WERI-Rb-1 (cell line): ENCODE data around the gene ZFAND2B.
A peak's percentile ranks its signal among the peaks of the same experiment; 100 is the strongest.

Experiments used
- DNase-seq: peaks from one replicate; pipeline ENCODE4 v3.0.0-alpha.2; 2020
- H3K27ac ChIP-seq: fragments of 250-450 bp; sonication (Bioruptor Pico); 2 replicates; pipeline ENCODE4 v1.5.1; 2020; ENCODE audit warnings: mild to moderate bottlenecking, moderate library complexity
- H3K27me3 ChIP-seq: fragments of 250-450 bp; sonication (Bioruptor Pico); 2 replicates; pipeline ENCODE4 v1.5.1; 2021; ENCODE audit warnings: mild to moderate bottlenecking, low read depth, moderate library complexity; ENCODE audit not compliant: insufficient read depth, severe bottlenecking
- H3K36me3 ChIP-seq: fragments of 250-450 bp; sonication (Bioruptor Pico); 2 replicates; pipeline ENCODE4 v1.5.1; 2020; ENCODE audit warnings: mild to moderate bottlenecking, moderate library complexity
- H3K4me3 ChIP-seq: 2 replicates; pipeline ENCODE4 v1.5.1; 2011; ENCODE audit warnings: low read depth, mild to moderate bottlenecking, control low read depth, low read length
- H3K9me3 ChIP-seq: fragments of 250-450 bp; sonication (Bioruptor Pico); 2 replicates; pipeline ENCODE4 v1.5.1; 2021; ENCODE audit warnings: mild to moderate bottlenecking, moderate library complexity; ENCODE audit not compliant: severe bottlenecking
- CTCF ChIP-seq: IDR thresholded peaks from 2 replicates; pipeline ENCODE4 v1.5.1; 2011; ENCODE audit warnings: low read depth, mild to moderate bottlenecking, control low read depth, inconsistent platforms, low read length

ZFAND2B gene

DNA sequence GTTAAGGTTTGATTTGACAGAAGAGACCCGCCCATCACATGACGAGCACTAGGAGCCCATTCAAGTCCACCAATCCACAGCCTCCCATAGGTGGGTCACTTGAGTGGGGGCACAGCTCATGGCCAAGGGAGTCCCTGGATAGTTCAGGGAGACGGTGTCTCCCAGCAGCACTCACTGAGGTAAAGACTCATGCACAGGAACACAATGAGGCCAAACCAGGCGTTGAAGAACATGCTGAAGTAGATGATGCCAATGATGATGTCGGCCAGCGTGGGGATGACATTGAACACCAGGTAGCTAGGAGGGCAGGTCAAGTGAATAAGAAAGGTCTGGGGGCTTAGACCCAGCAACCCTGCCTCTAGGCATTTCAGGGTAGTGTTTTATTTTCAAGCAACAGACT is 8.2 kb downstream of the ZFAND2B start:
- no peak overlapping the region for H3K27ac ChIP-seq
- peaks cover 75% of the 10 kb centered on the region for H3K36me3 ChIP-seq
- no peaks in the 10 kb centered on the region for H3K9me3 ChIP-seq
- TF ChIP-seq CTCF, result no peak
- no peak for DNase-seq
- H3K4me3 ChIP-seq, result no peak overlapping the region
- no peaks in the 10 kb centered on the region for H3K27me3 ChIP-seq

DNA sequence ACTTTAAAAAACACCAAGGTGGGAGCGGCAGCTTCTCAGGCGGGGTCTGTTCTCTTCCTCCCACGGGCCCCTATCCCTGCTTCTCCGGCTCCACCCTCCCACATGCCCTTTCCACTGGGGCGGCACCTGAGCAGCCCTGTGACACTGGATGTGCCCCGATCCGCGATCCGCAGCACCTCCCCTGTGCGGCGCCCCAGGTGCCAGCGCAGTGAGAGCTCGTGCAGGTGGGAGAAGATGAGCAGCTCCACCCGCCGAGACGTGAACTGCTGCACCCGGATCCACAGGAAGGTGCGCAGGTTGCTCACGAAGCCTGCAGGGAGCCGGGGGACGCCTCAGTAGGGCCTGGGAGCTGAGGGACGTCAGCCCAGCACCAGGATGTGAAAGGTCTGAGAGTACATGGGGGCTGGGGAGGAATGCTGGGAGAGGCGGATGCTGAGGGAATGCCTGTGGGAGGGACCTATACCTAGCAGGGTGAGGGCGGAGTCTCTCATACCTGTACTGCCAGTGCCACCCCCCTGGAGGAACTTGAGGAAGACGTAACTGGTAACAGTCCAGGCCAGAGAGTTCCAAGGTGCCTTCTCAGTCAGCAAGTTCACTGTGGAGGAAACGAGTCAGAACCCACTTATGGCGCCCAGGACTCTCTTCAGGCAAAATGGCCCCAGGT is 9.4 kb downstream of the ZFAND2B start:
- Histone ChIP-seq H3K9me3 (no peaks in the 10 kb centered on the region), H3K36me3 (peaks cover 74% of the 10 kb centered on the region), H3K27me3 (no peaks in the 10 kb centered on the region), H3K4me3 (no peak overlapping the region), H3K27ac (no peak overlapping the region; the same call in 1 of the 2 replicates)
- no peak for DNase-seq
- TF ChIP-seq CTCF, result no peak

GRCh38 chr2:219216535-219216915 is 9.9 kb downstream of the ZFAND2B start:
- no peak overlapping the region for H3K4me3 ChIP-seq
- no peaks in the 10 kb centered on the region for H3K27me3 ChIP-seq
- H3K27ac ChIP-seq, result no peak overlapping the region; the same call in 1 of the 2 replicates
- no peak for DNase-seq
- H3K9me3 ChIP-seq, result no peaks in the 10 kb centered on the region
- TF ChIP-seq CTCF, result no peak
- H3K36me3 ChIP-seq, result peaks cover 76% of the 10 kb centered on the region

GRCh38 chr2:219218217-219218731 is 11.7 kb downstream of the ZFAND2B start:
- peak overlapping the region; percentile 64 for H3K4me3 ChIP-seq
- peak overlapping the region; percentile 91 for H3K27ac ChIP-seq
- no peaks in the 10 kb centered on the region for H3K9me3 ChIP-seq
- no peaks in the 10 kb centered on the region for H3K27me3 ChIP-seq
- TF ChIP-seq CTCF, result no peak
- peak; percentile 55 for DNase-seq
- H3K36me3 ChIP-seq, result peaks cover 76% of the 10 kb centered on the region

GRCh38 chr2:219218732-219219701 is 12.4 kb downstream of the ZFAND2B start, which contains the start of gene ABCB6:
Gene ABCB6, minus strand, starts transcription at chr2:219218958. Its CDS starts 285 bp downstream, at chr2:219218673.
- Histone ChIP-seq H3K27me3 (no peaks in the 10 kb centered on the region), H3K9me3 (no peaks in the 10 kb centered on the region), H3K4me3 (peak within 1 kb of the TSS; percentile 64), H3K36me3 (peaks cover 76% of the 10 kb centered on the region), H3K27ac (peak within 1 kb of the TSS; percentile 91)
- peak; percentile 98 for DNase-seq
- TF ChIP-seq CTCF, result no peak
